Pons (tissue), 1 donor: ENCODE results near the gene UMODL1.
"Not testable (repeated sequence)": the region's sequence is repeated elsewhere in the genome, so short reads cannot be mapped to it uniquely, and the experiment has no call there.

Experiments used
- DNase-seq: peaks from one replicate; pipeline ENCODE4 v3.0.0-alpha.2; 2016; ENCODE audit warnings: low spot score

Gene UMODL1

DNA sequence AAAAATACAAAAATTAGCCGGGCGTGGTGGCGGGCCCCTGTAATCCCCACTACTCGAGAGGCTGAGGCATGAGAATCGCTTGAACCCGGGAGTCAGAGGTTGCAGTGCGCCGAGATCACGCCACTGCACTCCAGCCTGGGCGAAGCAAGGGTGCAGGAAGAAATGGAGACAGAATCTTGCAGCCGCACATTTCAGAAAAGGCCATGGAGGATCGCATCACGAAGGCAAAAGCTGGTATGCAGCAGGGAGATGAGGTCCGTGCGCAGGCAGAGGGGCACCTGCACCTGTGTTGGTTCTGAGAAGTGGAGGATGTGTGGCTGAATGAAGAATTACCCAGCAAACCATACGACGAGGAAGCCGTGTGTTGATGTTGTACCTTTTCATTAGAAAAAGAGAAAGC, 94.8 kb downstream of the UMODL1 start:
- DNase-seq: no peak

GRCh38 chr21:42169758-42170157, 98.6 kb downstream of the UMODL1 start:
- DNase-seq: no peak

DNA sequence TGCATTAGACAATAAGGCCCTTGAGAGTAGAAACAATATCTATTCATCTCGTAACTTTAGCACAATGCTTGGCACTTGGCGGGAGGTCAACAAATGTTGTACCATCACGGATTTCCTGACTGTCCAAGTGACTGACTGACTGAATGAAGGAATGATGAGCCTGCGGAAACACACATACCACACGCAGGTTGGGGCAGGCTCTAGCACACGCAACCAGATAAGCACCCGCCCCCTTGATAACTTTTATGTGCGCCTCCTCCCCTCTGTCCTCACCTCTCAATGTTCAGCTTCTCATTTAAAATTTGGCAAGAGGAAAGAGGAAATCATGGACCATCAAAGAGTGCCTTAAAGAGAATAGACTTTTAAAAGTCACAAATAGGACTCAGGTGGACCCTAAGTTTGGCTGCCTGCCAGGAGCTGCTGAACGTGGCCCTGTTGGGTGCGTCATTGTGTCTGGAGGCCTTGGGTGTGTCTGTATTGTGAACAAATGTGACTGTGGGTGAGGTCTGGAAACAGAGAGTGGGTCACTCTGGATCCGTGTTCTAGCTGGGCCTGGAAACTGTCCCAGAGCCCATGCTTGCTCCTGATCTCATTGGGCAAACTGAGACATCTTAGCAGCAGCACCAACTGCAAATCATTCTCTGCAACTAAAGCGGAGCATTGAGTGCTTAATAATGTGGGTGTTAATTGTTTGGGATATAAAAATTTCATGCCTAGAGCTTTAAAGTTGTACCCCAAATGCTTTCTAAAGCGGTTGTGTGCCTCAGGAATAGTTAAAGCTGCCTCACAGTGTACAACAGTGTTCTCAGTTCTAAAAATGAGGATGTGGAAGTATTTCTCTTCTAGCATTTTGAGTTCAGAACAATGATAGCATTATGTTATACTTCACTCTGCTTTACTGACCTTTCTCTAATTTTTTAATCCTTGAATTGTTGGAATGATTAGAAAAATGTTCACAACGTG, 100.3 kb downstream of the UMODL1 start:
- DNase-seq: peak; percentile 92

- no peak for DNase-seq
These were observed 101.7 kb downstream of the UMODL1 start for GRCh38 chr21:42172596-42173483.

GRCh38 chr21:42174173-42174572, 103.1 kb downstream of the UMODL1 start:
- DNase-seq: no peak

DNA sequence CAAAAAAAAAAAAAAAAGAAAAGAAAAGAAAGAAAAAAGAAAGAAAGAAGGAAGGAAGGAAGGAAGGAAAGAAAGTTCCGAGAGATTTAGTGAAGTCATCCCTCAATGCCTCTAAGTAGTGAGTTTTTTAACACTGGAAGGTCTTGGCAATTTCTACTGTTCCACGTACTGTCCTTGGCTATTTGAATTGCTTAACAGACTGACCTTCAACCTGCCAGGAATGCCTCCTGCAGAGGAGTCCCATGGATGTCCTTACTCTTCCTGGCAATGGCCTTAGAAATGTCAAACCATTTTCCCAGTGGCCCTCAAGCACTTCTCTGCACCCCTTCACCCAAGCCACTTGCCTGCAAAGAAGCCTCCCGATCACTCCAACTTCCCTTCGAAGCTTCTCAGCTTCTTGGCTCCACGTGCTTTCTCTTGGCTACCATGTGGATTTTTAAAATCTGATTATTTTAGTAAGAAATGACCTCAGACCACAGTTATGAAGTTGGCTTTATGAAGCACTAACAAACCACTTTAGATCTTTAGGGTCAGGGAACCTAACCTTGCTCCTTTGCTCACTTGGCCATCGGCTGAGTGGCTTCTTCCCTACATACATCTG, 104.1 kb downstream of the UMODL1 start:
- no peak for DNase-seq

- DNase-seq: no peak
These were observed 105.7 kb downstream of the UMODL1 start for GRCh38 chr21:42176859-42177258.

GRCh38 chr21:42179316-42179715, 108.2 kb downstream of the UMODL1 start:
- DNase-seq: no peak

GRCh38 chr21:42180001-42180400, 108.9 kb downstream of the UMODL1 start:
- DNase-seq: not testable (repeated sequence)

GRCh38 chr21:42182713-42183371, 111.7 kb downstream of the UMODL1 start:
- no peak for DNase-seq

DNA sequence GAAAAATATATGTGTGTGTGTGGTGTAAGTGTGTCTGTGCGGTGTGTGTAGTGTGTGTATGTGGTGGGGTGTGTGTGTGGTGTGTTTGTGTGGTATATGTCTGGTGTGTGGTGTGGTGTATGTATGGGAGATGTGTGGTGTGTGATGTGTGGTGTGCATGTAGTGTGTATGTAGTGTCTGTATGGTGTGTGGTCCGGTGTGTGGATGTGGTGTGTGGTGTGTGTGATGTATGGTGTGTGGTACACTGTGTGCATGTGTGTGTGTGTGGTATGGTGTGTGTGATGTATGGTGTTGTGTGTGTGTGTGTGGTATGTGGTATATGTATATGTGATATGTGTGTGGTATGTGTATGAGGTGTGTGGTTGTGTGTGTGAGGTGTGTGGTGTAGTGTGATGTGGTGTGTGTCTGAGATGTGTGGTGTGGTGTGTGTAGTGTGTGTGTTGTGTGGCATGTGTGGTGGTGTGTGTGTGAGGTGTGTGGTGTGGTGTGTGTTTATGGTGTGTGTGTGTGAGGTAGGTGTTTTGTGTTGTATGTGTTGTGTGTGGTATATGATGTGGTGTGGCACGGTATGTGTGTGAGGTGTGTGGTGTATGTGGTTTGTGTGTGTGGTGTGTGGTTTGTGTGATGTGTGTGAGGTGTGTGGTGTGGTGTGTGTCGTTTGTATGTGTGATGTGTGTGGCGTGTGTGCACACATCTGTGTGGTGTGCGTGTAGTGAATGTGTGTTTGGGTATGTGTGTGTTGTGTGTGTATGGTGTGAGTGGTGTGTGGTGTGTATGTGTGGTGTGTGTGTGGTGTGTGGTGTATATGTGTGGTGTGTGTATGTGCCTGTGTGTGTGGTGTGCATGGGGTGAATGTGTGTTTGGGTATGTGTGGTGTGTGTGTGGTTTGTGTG, 112.5 kb downstream of the UMODL1 start:
- DNase-seq: no peak

DNA sequence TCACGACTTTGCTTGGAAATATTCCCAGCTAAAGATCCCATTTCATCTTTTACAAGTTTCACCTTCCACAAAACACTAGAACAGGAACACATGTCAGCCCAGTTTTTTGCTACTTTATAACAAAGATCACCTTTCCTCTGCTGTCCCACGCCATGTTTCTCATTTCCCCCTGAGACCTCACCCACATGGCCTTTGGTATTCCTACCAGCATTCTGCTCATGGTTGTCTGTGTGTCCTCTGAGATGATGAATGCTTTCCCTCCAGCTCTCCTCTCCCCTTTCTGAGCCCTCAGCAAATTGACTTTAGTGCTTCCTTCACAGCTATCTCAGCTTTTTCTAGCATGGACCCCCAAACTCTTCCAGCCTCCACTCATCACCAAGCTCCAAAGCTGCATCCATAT, 115.5 kb downstream of the UMODL1 start:
- DNase-seq: no peak

DNA sequence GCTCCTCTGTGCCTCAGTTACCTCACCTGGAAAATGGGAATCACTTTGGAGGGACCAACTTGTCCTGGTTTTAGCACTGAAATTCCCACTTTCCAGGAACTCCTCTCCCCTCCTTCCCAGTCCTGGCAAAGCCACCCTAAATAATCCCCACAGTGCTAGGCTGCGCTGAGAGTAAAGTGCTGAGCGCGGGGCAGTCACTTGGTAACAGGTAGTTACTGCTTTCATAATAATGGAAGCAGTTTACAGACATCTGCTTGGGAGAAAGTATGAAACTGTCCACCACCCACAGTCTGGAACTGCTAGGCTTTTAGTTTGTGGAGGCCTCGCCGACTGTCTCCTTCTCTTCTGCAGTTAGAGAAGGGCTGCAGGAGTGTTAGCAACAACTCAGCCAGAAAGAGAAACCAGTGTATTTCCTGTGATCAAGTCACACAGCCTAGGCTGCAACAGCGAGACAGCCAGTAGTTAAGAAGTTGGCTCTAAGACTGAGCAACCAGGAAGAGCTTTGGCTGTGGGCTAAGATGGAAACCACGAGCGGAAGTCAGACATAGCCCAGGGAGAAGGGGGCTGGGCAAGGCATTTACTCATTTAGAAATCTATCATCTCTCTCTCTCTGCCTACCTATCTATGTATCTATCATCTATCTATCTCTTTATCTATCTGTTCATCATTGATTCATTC, 117.0 kb downstream of the UMODL1 start:
- peak; percentile 78 for DNase-seq

GRCh38 chr21:42188663-42189062, 117.5 kb downstream of the UMODL1 start:
- DNase-seq: no peak

DNA sequence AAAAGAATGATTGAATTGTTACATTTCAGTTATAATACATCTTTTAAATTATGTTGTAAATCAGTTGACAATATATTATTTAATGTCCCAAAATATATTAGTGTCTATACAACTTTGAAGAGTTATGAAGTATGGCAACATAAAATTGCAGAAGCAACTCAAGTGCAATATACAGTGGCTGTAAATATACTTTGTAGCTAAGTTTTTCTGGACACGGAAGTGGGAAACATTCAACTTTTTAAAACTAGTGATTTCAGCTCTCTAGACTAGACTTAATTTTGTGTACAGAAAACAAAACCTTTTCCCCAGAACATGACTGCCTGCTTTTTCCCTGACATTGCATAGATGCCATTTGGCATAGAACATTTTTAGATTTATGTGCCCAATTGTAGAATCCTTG, 118.3 kb downstream of the UMODL1 start:
- DNase-seq: no peak

DNA sequence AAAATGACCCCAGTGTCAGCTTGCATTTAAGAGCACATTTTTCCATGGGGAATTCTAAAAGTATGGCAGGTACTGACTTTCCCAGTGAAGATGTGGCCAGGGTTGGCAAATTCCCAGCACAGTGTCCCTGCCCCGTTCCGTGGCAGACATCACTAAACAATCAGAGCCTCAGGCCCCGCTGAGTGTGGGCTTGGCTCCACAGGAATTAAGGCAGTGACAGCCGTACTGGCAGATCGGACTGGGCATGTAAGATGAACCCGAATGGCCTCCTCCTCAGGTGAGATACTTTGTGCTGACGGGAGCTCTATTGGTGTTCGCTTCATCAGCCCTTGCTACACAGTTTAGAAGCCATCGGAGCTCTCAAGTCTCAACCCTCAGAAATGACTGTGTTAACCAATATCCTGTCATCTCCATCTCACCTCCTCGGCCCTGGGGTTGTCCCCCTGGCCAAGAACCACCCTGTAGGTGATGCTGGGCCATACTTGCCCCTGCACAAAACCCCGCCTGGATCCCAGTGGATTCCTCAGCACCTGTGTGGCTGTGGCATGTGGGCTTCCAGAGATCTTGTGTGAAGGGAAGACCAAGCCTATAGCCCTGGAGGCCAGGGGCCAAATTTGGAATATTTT, 118.9 kb downstream of the UMODL1 start:
- DNase-seq: no peak

DNA sequence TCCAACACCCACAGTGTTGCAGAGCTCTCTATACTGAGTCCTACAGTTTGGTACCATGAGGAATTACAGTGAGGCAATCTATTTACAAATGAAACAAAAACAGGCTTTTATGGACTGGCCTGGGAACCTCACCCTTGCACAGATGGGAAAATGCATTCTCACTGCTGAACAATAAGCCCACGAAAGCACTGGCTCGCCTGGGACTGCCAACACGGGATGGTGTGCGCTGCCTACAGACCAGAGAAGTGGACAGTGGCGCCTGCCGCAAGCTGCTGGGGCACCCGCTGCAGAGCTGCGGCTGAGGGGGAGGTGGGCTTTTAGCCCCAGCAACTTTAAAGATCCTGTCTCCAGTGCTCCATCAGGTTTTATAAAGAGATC, 119.4 kb downstream of the UMODL1 start:
- DNase-seq: peak; percentile 75

DNA sequence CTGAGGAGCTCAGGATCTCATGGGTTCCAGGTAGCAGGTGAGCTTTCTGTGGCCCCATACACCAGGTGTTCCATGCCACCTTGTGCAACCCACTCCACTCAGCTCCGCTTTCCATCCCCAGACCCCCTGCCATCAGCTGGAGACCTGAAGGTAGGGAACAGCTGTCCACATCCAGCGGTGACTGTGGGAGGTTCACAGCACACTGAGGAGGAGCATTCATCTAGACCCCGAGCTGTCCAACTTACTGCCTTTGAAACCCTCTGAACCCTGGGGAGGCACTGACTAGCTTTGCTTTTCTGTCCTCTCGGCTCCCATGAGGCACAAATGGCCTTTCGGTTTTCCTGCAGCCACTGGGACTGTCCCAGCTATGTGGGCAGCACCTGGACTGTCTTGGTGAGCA, 119.9 kb downstream of the UMODL1 start:
- DNase-seq: no peak

DNA sequence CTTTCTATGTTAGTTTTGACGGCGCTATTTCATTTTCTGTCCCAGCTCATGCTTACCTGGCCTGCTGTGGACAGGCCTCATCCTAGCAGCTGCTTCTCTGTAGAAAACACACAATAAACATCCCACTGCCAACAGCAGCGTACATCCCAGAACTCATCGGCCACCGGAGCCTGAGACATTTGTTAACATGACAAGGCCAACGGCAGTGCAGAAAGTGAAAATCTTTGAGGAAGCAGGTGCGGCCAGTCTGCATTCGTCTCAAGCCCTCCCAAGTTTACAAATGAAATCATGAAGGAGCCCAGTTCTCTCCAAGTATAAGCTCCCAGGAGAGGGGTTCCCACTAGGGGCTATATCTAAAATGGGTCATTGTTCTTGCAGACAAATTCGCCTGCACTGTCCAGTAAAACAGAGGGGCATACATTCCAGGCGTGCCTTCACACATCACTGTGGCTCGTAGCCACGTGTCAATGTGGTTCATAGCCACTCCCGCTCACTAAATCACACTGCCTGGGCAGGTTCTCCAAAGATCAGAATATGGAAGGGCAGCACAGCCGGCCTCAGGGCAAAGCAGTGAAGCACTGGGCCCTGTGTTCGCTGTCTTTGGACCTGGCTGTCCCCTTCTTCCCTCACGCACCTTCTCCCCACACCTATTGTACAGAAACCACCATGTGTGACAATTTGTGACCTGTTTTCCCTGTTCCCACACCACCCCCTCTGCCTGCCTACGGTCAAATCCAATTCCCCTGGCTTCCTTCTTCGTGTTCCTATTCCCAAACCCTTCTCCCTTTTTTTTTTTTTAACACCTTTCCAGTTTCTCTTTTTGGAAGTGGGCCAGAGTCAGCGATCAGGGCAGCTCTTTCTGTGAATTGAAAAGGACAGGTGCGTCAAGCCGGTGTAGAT, 120.8 kb downstream of the UMODL1 start:
- DNase-seq: no peak
